GM10266 (cell line): ENCODE data around the gene CFAP74.

ENCODE experiments used
- DNase-seq: peaks from one replicate; pipeline ENCODE4 v3.0.0; 2012; ENCODE audit errors: extremely low spot score
- CTCF ChIP-seq: IDR thresholded peaks from 2 replicates; pipeline ENCODE4 v1.5.1; 2012; ENCODE audit warnings: mild to moderate bottlenecking, low read depth; ENCODE audit not compliant: control insufficient read depth, insufficient read depth; ENCODE audit errors: missing control alignments

CFAP74 gene

GRCh38 chr1:1920057-1920607 is 83.5 kb downstream of the CFAP74 start:
- TF ChIP-seq CTCF, result no peak
- DNase-seq, result no peak

GRCh38 chr1:1919304-1920056 is 84.1 kb downstream of the CFAP74 start:
- no peak for TF ChIP-seq CTCF
- peak; percentile 100 for DNase-seq

GRCh38 chr1:1918901-1919303 is 84.7 kb downstream of the CFAP74 start, which contains the start of gene TMEM52:
TMEM52 (minus strand) TSS chr1:1919279; CDS start chr1:1919265, 14 bp downstream.
- TF ChIP-seq CTCF, result peak; percentile 31
- DNase-seq, result no peak

GRCh38 chr1:1917995-1918900 is 85.3 kb downstream of the CFAP74 start:
- DNase-seq, result no peak
- TF ChIP-seq CTCF, result no peak

GRCh38 chr1:1917304-1917976 is 86.1 kb downstream of the CFAP74 start:
- no peak for TF ChIP-seq CTCF
- no peak for DNase-seq

- DNase-seq, result no peak
- no peak for TF ChIP-seq CTCF
These were observed 86.7 kb downstream of the CFAP74 start for GRCh38 chr1:1916851-1917251.
